Ovary (tissue), 9 donors: ENCODE measurements around the gene RAB23. TPM values are rescaled to one million over a fixed set of nuclear protein-coding genes. Genes with fewer than 3 reads are reported as not detected.

Experiments
- DNase-seq, 5 donors: peaks; one replicate each; pipeline ENCODE4 v3.0.0-alpha.2; 2019 to 2020
- H3K27ac ChIP-seq, 2 donors: fragments of 200-600 bp; one replicate each; pipeline versions ENCODE4 v1.5.1 to v1.8.0; 2019 to 2022
- H3K27me3 ChIP-seq: fragments of 200-600 bp; one replicate; pipeline ENCODE4 v1.8.0; 2022
- H3K36me3 ChIP-seq: fragments of 200-600 bp; sonication (generic); one replicate; pipeline ENCODE4 v1.5.1; 2019
- H3K4me1 ChIP-seq: one replicate; pipeline ENCODE4 v1.8.1; 2013; ENCODE audit warnings: mild to moderate bottlenecking, moderate library complexity; ENCODE audit not compliant: insufficient read depth
- H3K4me3 ChIP-seq: fragments of 200-600 bp; sonication (generic); one replicate; pipeline ENCODE4 v1.5.1; 2017
- H3K9me3 ChIP-seq, 2 donors: fragments of 200-600 bp in 1 of 2; sonication (generic) in 1 of 2; one replicate each; pipeline versions ENCODE4 v1.5.1 to v1.8.1; 2013 to 2019; ENCODE audit warnings: mild to moderate bottlenecking in 1 of 2, moderate library complexity in 1 of 2
- EP300 ChIP-seq: sonication (generic); formaldehyde crosslinking; IDR thresholded peaks from one replicate; pipeline ENCODE4 v1.6.1; 2017; ENCODE audit warnings: antibody characterized with exemption
- POLR2A ChIP-seq: fragments of 450-650 bp; IDR thresholded peaks from one replicate; pipeline ENCODE4 v1.6.1; 2017; ENCODE audit warnings: antibody characterized with exemption, mild to moderate bottlenecking, moderate library complexity
- WGBS, 3 donors: extraction: QIAGEN DNeasy Blood & Tissue Kit in 1 of 3; methylation state at CpG; one replicate each; pipeline versions ENCODE4 v1.1.5 to v1.1.7; 2013 to 2017; 5-methylcytosine and 5-hydroxymethylcytosine counted together
- intact Hi-C, 4 donors: fragments of 100-400 bp; cut with DNase I; formaldehyde crosslinking; loops; one replicate each; pipeline versions ENCODE4 v1.11.0 to v1.15.1; 2022 to 2023
- polyA plus RNA-seq, 2 donors: library from polyadenylated mRNA; stranded (reverse); fragments of 200-250 nt in 1 of 2; fragments of 350-450 nt in 1 of 2; fragmentation: Illumina TruSeq in 1 of 2; extraction: RNeasy Lipid Tissue Mini Kit (QIAGEN cat#74804) in 1 of 2; gene quantifications; one replicate each; pipeline ENCODE4 v1.2.3, GENCODE V29; 2013 to 2014
- total RNA-seq, 7 donors: library from RNA; depleted of rRNA in 2 of 7; stranded (reverse); fragments of >200 nt in 2 of 7; fragmentation: NEBNext Ultra II Directional in 3 of 7; extraction: Animal tissue kit (Norgen Biotek cat#: 25700) in 3 of 7; gene quantifications; one replicate each; pipeline versions ENCODE4 v1.1.0 to v1.2.4, GENCODE V29; 2016 to 2023
- TF ChIP-seq, protein P1 (sequence below), 3 donors: fragments of 450-650 bp in 2 of 3; fragments of 200-600 bp in 1 of 3; IDR thresholded peaks; one replicate each; pipeline versions ENCODE4 v1.5.1 to v1.8.0; 2016 to 2022; ENCODE audit warnings: antibody characterized with exemption in 3 of 3, mild to moderate bottlenecking in 1 of 3
- donor health status: DM: no; HTN: no; CAD: no; lungs with moderate emphysema.
- donor health status: DM: no; HTN: no; CAD: no.
- donor health status: Bipolar disorder and iron deficiency.
- donor health status: DM: yes; HTN: yes; CAD: no.
- donor health status: DM: no; HTN: no; CAD: no.
- donor health status: DM: yes; HTN: yes; CAD: no.

Gene RAB23
- total and polyA plus RNA-seq, 9 donors: 14.2 to 31.0 (median 16.7) TPM

DNA sequence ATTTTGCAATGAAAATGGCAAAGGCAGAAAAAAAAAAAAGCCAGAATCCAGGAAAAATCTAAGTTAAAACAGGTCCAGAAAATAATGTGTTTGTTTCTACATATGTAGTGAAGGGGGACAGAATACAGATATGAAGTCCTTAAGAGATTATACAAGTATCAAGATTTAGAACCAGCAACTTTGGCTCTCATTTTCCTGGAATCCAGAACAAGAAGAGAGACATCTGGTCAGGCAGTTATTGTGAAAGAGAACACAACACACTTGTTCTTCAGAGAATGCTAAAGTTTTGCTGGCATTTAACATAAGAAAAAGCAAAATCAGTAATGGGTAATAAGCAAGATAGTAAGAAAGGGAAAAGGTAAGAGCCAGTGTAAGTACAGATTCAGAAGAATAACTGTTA, 28.9 kb downstream of the RAB23 start:
- DNase-seq: no peak
- no peak for TF ChIP-seq EP300
- TF ChIP-seq, protein P1, sequence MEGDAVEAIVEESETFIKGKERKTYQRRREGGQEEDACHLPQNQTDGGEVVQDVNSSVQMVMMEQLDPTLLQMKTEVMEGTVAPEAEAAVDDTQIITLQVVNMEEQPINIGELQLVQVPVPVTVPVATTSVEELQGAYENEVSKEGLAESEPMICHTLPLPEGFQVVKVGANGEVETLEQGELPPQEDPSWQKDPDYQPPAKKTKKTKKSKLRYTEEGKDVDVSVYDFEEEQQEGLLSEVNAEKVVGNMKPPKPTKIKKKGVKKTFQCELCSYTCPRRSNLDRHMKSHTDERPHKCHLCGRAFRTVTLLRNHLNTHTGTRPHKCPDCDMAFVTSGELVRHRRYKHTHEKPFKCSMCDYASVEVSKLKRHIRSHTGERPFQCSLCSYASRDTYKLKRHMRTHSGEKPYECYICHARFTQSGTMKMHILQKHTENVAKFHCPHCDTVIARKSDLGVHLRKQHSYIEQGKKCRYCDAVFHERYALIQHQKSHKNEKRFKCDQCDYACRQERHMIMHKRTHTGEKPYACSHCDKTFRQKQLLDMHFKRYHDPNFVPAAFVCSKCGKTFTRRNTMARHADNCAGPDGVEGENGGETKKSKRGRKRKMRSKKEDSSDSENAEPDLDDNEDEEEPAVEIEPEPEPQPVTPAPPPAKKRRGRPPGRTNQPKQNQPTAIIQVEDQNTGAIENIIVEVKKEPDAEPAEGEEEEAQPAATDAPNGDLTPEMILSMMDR (IDR thresholded peaks at IDR 0.05): no peak
- no peak for TF ChIP-seq POLR2A
- Histone ChIP-seq H3K27me3 (no peaks in the 10 kb centered on the region), H3K9me3 (no peaks in the 10 kb centered on the region), H3K27ac (no peak overlapping the region), H3K36me3 (no peaks in the 10 kb centered on the region), H3K4me1 (peaks cover 1% of the 10 kb centered on the region), H3K4me3 (no peak overlapping the region)
- intact Hi-C loops: loop anchor here in 2 of 4 donors (10.0 kb wide), 1 partner anchor 122 kb away; the partner anchor contains the start of gene PRIM2 (in 2 of the 2)

DNA sequence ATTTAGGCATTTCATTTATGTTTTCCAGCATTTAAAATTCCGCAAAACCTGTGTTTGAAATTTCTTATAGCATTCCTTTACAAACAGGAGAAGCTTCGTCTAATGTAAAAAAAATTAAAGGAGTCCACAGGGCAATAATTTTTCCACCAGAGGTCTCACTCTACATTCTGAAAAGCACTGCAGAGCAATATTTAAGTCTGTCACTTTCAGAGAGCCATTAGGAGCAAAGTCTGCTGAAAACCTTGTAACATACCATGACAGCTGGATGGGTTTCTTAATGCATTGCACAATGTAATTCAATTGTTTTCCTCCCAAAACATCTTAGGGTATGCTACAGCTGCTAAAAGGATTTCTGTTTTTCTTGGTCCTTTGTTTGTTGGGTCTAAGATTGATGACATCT, 32.0 kb downstream of the RAB23 start:
- Histone ChIP-seq H3K4me1 (no peaks in the 10 kb centered on the region), H3K27ac (no peak overlapping the region), H3K4me3 (no peak overlapping the region), H3K36me3 (no peaks in the 10 kb centered on the region), H3K9me3 (no peaks in the 10 kb centered on the region), H3K27me3 (no peaks in the 10 kb centered on the region)
- DNase-seq: no peak
- WGBS, 3 donors: 59 to 67% (median 63%) methylated on average over 2 of the region's 2 CpGs
- TF ChIP-seq, protein P1 (IDR thresholded peaks at IDR 0.05): peak in 2 of 3 donors; percentile 16 to 47
- no peak for TF ChIP-seq EP300
- intact Hi-C loops: loop anchor here in 2 of 4 donors (10.0 kb wide), 1 partner anchor 125 kb away; the partner anchor contains the start of gene PRIM2 (in 2 of the 2)

DNA sequence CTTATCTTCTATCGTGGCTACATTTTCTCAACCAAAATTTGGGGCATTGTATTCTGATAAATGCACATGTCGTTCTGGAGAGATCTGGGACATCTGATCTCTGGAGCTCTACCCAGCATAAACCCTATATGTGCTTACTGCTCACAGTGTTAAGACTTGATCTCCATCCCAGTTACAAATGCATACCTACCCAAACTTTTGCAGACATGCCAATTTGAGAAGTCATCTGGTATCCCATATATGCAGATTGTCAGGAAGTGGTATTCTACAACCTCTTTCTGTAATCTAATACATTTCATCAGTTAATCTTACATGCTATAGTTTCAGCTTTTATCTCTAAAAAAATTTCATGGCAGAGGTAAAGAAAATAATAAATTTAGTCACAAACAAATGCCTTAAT, 38.8 kb downstream of the RAB23 start:
- no peaks in the 10 kb centered on the region for H3K27me3 ChIP-seq
- no peaks in the 10 kb centered on the region for H3K36me3 ChIP-seq
- peaks cover under 1% of the 10 kb centered on the region for H3K4me1 ChIP-seq
- H3K4me3 ChIP-seq: no peak overlapping the region
- no peak overlapping the region for H3K27ac ChIP-seq
- no peaks in the 10 kb centered on the region for H3K9me3 ChIP-seq
- DNase-seq: no peak
- TF ChIP-seq EP300 (no peak), POLR2A (no peak)
- TF ChIP-seq, protein P1 (IDR thresholded peaks at IDR 0.05): no peak
- 80 to 82% (median 82%) methylated on average over 2 of the region's 2 CpGs for WGBS, 3 donors
- intact Hi-C loops: no loop called here

DNA sequence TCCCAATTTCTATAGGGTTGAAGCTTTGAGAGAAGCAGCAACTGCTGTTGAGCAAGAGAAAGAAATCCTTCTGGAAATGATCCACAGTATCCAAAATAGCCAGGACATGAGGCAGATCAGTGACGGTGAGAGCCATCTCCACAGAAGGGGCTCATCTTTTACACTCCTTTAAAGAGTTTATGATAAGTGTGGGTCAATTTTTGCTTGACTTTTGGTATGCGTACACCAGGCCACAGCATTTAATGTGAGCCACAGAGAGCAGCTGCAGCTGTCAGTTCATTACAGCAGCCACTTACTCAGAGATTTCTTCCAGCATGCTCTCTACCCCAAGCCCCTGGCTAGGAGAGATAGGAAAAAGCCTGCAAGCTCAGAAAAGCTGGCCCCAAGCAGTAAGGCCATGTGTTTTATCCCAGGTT, 40.1 kb downstream of the RAB23 start:
- 64 to 76% (median 69%) methylated on average over 2 of the region's 2 CpGs for WGBS, 3 donors
- no peak for DNase-seq
- TF ChIP-seq, protein P1 (IDR thresholded peaks at IDR 0.05): no peak
- no peak for TF ChIP-seq EP300
- TF ChIP-seq POLR2A: no peak
- H3K27me3 ChIP-seq: no peaks in the 10 kb centered on the region
- no peaks in the 10 kb centered on the region for H3K9me3 ChIP-seq
- intact Hi-C loops: no loop called here
- no peak overlapping the region for H3K4me3 ChIP-seq
- no peaks in the 10 kb centered on the region for H3K36me3 ChIP-seq
- H3K27ac ChIP-seq: no peak overlapping the region
- peaks cover 4% of the 10 kb centered on the region for H3K4me1 ChIP-seq
